Measurements from ENCODE around the gene GCC1.

GCC1 gene

DNA sequence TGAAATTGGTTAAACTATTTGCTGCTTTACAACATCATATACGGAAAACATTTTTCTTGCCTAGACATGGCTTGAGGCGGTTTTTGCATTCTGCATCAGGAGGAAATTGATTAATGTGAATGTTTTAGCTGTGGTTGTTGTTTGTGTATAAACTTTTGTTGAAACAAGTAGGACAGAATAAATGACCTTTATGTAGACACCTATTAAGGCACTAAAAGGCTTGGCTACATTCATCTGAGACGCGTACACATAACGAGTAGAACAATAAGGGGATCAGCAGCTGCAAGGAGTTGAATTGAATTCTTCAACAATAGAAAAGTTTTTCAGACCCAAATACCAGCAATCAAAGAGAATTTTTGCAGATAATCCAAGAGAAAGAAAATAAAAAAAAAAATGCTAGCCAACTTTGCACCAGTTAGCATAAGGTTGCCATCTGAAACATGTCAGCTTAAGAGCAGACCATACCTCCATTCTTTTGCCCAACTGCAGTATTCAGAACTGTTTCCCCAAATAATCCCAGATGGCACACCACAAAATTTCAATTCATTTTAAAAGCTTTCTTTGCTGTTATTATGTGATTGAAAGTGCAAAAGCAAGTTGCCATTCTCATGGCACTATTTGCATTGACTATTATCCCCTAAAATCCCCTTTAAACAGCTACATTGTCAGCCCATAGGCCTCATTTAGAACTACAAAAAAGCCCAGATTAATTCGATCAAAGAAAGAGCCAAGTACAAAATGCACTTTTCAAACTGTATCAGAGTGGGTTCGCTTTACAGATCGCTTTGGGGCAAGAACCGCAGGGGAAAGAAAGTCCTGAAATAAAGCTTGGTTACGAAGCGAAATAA lies 49.6 kb downstream of the GCC1 start:
- no peak for DNase-seq

DNA sequence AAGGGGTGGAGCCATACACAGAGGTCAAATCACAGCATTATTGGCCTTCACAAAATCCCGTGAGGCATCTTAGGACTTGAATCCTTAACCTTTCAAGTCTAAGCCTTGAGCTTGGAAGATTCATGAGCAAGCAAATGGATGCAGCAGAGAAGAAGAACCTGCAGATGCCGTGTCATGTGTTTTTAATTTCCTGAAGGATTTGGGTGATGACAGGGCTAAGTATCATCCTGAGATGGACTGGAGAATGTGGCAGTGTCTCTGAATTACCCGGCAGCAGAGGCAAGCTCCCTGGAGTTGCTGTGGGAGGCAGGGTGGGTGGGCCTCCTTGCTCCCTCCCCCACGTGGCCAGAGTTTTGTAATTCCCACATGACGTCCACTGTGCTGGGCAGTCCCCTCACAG lies 50.8 kb downstream of the GCC1 start:
- no peak for DNase-seq

GRCh38 chr7:127532736-127533135 lies 52.7 kb downstream of the GCC1 start:
- DNase-seq: no peak

GRCh38 chr7:127532151-127532550 lies 53.2 kb downstream of the GCC1 start:
- no peak for DNase-seq

Measured in CD4-positive, alpha-beta T cell treated with Interleukin-12 subunit alpha and Interleukin-12 subunit beta, for 1 hour (primary cell).